HEK293T (cell line): Measurements from ENCODE around the gene GRAP.

Experiments used
- BHLHE40 ChIP-seq: fragments of 450-650 bp; IDR thresholded peaks from 2 replicates; pipeline ENCODE4 v1.6.1; 2016; ENCODE audit warnings: mild to moderate bottlenecking, moderate library complexity, borderline replicate concordance
- ELF4 ChIP-seq: fragments of 450-650 bp; IDR thresholded peaks from 2 replicates; pipeline ENCODE4 v1.6.1; 2017; ENCODE audit warnings: antibody characterized with exemption
- FOXA1 ChIP-seq: fragments of 450-650 bp; IDR thresholded peaks from 2 replicates; pipeline ENCODE4 v1.6.1; 2016; ENCODE audit warnings: mild to moderate bottlenecking
- FOXK2 ChIP-seq: fragments of 450-650 bp; IDR thresholded peaks from 2 replicates; pipeline ENCODE4 v1.6.1; 2016; ENCODE audit warnings: mild to moderate bottlenecking
- FOXM1 ChIP-seq: fragments of 450-650 bp; IDR thresholded peaks from 2 replicates; pipeline ENCODE4 v1.6.1; 2017; ENCODE audit warnings: mild to moderate bottlenecking, borderline replicate concordance
- PKNOX1 ChIP-seq: fragments of 450-650 bp; IDR thresholded peaks from 2 replicates; pipeline ENCODE4 v1.6.1; 2016
- SP1 ChIP-seq: fragments of 450-650 bp; IDR thresholded peaks from 2 replicates; pipeline ENCODE4 v1.6.1; 2017
- TARDBP ChIP-seq: fragments of 450-650 bp; IDR thresholded peaks from 2 replicates; pipeline ENCODE4 v1.6.1; 2016
- ZNF384 ChIP-seq: fragments of 450-650 bp; IDR thresholded peaks from 2 replicates; pipeline ENCODE4 v1.6.1; 2016

- TF ChIP-seq FOXA1 (no peak), BHLHE40 (no peak), SP1 (no peak), ZNF384 (no peak), PKNOX1 (no peak), ELF4 (no peak), TARDBP (no peak), FOXM1 (no peak), FOXK2 (no peak)
Observed at GRCh38 chr17:18999394-18999793, 47.4 kb downstream of the GRAP start.
